Measurements from ENCODE around the gene ALG8.
A peak's percentile ranks its signal among the peaks of the same experiment; 100 is the strongest.
"Not testable (repeated sequence)": the region's sequence is repeated elsewhere in the genome, so short reads cannot be mapped to it uniquely, and the experiment has no call there.

ALG8 gene

DNA sequence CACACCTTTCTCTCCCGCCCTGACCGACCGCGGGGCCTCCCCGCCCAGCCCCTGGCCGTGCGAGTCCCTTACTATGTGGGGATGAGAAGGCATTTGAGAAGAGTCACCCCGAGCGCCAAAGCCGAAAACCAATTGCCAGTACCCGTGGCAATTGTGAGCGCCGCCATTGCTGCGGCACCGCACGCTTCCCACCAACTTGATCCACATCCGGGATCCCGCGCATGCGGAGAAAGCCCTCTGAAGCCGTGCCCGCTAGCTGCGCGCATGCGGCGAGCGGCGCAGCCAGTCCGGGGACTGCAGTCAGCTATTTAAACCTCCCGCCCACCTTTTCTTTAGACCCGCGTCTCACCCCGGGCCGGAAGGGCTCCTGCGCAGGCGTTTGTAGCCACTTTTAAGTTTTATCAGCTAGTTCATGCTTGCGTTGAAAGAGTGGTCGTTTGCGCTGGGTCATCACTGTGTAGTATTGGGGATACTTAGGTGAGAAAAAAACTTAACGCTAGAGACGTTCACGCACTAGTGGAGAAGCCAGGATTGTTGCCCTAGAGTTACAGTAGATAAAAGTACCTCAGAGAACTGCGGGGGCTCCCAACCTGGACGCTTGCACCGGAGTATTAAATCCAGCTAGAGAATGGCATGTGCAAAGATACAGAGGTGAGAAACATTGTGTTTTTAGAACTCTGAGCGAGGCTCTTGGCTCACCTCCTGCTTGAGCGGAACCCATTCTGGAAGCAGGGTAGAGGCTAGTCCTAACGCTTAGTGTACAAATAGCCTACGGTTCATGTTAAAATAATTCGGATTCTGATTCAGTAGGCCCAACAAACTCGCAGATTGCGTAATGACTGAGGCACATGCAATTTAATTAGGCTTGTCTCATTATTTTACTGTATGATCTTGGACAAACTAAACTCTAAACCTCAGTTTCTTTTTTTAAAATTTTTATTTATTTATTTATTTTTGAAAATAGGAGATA is at the start of gene ALG8:
TSS of gene ALG8 (minus strand) at position 205 of the 970 bp plus-strand sequence. CDS start at position 167, 38 bp downstream.
- DNase-seq: peak; percentile 98

DNA sequence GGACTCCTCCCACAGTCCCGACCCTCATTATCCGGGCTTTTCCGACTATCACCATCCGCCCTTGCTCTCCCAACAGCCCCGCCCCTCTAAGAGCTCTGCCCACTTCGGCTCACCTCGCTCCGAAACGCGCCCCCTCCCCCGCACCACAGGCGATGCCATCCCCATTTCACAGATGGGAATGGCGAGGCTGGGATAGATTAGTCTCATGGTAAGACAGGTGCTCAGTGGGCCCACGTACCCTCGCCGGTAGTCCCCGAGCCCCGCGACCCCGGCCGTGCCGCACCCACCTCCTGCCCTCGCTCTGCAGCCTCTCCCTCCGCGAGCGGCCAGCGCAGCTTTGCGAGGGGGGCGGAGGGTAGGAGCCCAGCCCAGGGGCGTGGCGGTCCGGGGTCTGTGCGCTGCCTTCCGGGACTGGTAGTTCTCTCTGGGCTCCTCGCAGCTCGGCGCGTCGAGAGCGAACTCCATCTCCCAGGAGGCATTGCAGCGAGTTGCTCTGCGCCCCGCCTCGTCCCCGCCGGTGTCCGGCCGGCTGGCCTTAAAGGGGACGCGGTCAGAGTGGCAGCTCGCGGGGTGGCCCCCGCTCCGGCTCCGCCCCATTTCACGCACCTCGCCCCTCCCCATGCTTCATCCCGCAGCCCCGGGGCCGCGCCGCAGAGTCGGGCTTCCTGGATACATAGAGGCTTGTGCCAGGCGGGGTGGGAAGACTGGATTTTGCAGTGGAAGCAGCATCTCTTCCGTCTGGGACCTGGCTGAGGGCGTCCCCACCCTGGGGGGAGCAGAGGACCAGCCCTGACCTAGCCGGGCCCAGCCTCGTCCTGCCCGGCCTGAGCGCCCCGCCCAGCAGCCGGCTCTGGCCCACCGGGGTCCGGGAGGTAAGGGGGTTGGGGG is 49.1 kb upstream of the ALG8 start, which contains the start of the genes KCTD21 and USP35:
TSS of gene KCTD21 (minus strand) at position 341 of the 888 bp plus-strand sequence. CDS start 14,072 bp downstream, outside the sequence.
TSS of gene USP35 (plus strand) at position 634 of the 888 bp plus-strand sequence. CDS start 7,327 bp downstream, outside the sequence.
- DNase-seq: peak; percentile 92

DNA sequence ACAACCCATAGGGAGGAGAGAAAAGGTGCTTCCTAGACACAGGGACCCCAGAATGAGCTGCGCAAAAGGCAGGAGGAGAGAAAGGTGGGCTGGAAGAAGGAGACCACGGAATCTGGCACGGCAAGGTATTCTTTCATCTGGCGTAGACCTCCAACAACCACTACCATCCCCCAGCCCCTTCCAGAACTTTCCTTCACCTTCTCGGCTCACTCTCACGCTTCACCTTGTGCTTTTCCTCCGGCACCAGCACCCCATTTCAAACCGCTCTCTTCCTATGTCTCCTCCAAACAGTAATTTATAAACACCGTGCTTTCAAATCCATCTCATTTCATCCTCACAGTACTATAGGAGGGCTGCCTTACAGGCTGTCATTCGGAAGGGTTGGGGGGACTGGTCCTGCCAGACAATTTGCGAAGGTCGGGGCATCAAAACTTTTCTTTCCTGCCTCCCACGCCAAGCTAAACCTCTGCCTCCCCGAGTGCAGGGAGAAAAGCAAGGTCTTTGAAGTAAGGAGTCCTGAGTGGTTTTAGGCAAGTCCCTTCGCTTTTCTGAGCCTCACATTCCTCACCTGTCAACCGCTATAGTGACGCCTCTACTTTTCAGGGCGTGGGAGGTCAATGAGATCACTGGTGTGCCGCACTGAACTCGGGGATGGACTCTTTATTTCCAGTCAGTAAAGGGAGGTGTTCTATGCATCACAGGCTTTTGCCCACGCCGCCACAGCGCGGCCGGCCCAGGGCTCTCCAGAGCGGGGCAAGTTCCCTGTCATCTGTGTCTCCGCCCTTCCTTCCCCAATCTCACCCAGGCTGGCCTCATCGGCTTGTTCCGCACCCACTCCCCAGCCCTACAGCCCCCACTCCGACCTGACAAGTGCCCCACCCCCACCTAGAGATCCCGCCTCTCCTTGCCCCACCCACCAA is 48.2 kb upstream of the ALG8 start:
- peak; percentile 48 for DNase-seq

DNA sequence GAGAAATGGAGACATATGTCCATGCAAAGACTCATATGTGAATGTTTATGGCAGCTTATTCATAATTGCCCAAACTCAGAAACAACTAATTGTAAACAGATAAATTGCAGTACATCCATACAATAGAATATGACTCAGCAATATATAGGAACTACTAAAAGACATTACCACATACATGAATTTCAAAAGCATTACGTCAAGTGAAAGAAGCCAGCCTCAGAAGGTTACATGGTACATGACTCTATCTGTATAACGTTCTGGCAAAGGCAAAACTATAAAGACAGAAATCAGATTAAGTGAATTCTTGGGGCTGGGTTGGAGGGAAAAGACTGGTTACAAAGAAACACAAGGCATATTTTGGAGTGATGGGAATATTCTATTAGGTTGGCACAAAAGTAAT is 41.8 kb upstream of the ALG8 start:
- DNase-seq: no peak

GRCh38 chr11:78180751-78181150 is 41.3 kb upstream of the ALG8 start:
- no peak for DNase-seq

DNA sequence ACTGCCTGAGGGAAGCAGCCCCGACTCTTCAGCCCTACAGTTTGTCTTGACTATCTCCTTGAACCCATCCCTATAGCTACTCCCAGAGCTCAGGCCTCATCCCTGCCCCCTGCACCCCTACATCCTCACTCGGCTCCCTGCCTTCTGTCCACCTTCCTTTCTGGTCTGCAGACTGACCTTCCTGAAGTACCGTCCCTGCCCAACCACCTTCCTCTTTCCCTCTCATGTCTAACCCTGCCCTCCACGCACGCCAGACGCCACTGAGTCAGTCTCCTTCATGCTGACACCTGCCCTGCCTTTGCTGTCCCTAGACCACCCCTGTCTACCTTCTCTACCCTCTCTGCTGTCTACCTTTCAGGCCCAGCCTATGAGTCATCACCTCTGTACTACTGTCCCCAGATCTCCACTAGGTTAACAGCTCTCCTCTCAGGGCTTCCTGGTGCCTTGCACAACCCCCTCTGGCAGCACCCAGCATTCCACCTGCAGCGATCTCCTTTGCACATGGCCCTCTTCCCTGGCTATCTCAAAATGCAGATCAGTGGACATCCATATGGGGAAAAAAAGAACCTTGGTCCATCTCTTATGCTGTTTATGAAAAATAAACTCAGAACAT is 40.1 kb upstream of the ALG8 start:
- DNase-seq: no peak

- no peak for DNase-seq
These were observed 37.8 kb upstream of the ALG8 start for GRCh38 chr11:78177216-78177615.

GRCh38 chr11:78176605-78177141 is 37.2 kb upstream of the ALG8 start:
- no peak for DNase-seq

DNA sequence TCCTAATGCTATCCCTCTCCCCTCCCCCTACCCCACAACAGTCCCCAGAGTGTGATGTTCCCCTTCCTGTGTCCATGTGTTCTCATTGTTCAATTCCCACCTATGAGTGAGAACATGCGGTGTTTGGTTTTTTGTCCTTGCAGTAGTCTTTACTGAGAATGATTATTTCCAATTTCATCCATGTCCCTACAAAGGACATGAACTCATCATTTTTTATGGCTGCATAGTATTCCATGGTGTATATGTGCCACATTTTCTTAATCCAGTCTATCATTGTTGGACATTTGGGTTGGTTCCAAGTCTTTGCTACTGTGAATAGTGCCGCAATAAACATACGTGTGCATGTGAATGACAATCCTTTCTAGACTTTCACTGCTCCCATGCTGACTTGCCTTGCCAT is 36.4 kb upstream of the ALG8 start:
- DNase-seq: not testable (repeated sequence)

DNA sequence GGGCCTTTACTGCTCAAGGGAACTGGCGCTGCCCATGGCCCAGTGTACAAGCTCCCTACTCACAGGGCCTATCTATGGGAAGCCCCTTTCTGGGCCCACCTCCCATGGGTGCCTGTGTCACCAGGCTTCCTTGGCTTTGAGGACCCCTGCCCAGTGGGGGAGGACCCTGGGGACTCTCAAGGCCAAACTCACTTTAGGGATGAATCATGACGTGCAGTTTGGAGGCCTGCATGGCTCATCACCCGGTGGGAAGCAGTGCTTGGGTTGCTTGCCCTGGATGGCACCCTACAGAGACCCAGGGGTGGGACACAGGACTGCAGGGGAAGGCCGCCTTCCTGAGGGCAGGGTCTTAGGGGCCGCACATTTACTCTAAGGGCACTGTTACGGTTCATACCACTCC is 32.5 kb upstream of the ALG8 start:
- no peak for DNase-seq

DNA sequence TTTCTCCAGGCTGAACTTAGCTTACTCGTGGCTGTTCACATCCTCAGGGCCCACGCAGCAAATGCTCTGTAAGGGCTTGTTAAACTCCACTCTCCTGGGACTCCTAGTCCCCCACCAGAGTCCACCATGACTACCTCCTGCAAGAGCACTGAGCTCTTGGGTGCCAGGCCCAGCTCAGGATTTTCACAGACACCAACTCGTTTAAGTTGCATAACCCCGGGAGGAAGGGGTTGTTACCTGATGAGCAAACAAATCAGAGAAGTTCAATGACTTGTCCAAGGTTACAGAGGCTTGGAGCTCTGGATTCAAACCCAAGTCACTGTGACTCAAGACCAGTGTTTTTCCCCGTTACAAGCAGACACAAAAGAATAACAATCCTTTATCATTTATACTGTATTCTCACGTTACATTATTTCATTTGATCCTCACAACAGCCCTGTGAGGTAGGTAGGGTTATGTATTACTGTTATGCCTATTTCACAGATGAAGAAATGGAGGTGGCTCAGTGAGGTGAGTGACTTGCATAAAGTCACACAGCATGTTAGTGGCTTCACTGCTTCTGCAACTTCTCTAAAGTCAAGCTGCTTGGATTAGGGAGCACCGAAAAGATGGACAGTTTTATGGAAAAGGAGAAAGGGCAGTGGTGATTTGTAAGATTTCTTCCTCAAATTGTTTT is 31.6 kb upstream of the ALG8 start:
- DNase-seq: no peak

- DNase-seq: no peak
These were observed 31.0 kb upstream of the ALG8 start for GRCh38 chr11:78170413-78170812.

DNA sequence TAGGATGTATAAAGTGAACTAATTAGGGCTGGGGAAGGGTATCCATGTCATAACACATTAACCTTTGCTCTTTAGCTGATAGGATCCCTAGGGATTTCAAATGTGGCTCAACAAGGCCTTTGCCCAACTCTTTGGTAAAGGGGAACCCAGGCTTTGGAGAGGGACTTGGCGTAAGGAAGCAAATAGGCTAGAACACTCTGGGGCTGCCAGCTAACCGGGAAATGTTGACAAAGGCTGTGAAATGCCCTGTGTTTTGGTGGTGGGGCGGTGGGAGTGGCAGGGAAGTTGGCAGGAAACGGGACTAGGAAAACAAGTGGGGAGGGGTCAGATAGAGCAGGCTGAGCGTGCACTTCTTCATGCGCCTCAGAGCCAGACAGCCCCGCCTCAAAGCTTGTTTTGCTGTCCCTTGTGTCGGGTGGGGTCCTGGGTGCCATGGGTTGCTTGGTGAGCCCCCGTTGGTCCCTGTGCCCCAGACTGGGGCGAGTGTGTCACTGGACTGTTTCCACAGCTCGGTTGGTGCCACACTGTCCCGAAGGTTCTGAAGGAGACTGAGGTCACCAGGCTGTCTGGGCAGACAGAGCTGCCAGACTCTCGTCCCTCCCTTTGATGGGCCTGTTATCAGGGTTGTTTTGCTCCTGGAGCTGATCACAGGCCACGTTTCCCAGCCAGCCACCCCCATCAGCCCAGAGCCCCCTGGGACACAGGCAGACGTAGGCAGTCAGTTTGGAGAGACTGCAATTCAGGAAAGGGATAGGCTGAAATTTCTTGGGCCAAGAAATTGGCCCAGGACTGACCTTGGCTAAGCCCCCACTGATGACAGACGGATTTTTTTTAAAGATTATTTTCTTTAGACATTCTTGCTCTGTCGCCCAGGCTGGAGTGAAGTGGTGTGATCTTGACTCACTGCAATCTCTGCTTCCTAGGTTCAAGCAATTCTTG is 29.4 kb upstream of the ALG8 start:
- no peak for DNase-seq

DNA sequence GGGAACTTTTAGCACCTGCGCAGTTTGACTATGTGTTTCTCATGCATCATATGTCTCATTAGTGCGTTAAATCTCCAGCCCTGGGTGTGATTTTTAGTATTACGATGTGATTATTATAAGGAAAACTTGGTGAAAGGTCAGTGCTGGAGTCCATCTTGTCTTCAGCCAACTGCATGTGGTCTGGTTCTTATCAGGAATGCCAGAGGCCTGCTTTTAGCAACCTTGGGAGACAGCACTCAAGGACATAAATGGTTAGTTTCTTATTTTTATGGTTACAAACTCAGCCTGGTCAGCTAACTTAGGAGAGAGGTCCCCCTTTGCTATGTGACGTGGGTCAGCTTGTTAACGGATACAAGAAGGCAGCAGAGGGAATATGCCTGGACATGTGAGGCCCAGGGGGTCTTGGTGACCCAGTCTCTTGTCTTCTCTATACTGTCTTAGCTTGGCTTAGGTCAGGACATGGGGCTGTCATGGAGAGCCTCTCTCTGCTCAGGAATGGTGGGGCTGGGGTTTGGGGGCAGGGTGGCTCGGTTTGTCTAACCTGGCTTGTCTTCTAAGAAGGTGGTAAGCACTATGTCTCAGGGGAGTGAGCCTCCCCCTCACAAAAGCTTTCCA is 27.5 kb upstream of the ALG8 start:
- DNase-seq: no peak

- DNase-seq: no peak
These were observed 25.0 kb upstream of the ALG8 start for GRCh38 chr11:78164471-78164870.

DNA sequence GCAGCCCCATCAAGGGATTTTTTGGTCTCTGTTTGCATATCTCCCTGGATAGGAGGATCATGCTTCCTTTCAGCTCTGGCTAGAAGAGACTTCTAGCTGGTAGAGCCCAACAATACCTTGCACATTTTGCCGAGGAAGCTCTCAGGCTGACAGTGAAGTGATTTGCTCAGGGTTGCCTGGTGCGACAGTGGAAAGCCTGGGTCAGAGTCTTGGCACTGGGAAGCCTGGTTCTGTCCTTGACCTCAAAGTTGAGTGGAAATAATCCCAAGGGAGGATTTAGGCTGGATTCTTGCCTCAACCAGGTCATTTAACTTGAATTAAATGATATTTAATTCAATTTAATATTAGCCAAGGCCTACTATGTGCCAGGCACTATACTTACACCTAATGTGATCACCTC is 24.4 kb upstream of the ALG8 start:
- DNase-seq: no peak

DNA sequence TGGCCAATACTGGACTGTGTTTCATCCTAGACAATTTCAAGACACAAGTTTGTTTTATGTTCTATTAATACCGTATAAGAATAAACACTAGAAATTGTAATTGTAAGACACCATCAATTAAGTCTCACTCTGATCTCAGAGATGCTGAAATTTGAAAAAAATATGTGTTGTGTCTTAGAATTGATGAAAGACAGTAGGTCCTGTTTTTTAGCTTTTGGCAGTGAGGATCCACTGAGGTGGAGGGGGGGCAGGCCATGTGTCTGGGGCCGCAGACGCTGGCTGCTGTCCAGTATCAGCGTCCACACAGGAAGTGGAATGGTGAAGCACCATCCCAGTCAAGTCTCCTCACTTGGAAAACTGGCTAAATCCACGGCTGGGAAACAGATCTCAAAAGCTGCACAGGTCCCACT is 22.5 kb upstream of the ALG8 start:
- no peak for DNase-seq

- DNase-seq: no peak
These were observed 21.9 kb upstream of the ALG8 start for GRCh38 chr11:78161346-78161745.

GRCh38 chr11:78160557-78160956 is 21.1 kb upstream of the ALG8 start:
- no peak for DNase-seq

All from NCI-H510A treated with DMSO at 0.1 percent for 48 hours (cell line).